ENCODE measurements around the gene OR6C1.

DNA sequence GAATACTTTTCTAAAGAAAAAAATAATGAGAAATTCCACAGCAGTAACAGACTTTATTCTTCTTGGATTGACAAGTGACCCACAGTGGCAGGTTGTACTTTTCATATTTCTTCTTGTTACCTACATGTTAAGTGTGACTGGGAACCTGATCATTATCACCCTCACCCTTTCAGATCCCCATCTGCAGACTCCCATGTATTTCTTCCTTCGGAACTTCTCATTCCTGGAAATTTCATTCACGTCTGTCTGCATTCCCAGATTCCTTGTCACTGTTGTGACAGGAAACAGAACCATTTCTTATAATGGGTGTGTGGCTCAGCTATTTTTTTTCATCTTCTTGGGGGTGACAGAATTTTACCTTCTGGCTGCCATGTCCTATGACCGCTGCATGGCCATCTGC, 50.9 kb downstream of the OR6C1 start:
- TF ChIP-seq, protein P1, sequence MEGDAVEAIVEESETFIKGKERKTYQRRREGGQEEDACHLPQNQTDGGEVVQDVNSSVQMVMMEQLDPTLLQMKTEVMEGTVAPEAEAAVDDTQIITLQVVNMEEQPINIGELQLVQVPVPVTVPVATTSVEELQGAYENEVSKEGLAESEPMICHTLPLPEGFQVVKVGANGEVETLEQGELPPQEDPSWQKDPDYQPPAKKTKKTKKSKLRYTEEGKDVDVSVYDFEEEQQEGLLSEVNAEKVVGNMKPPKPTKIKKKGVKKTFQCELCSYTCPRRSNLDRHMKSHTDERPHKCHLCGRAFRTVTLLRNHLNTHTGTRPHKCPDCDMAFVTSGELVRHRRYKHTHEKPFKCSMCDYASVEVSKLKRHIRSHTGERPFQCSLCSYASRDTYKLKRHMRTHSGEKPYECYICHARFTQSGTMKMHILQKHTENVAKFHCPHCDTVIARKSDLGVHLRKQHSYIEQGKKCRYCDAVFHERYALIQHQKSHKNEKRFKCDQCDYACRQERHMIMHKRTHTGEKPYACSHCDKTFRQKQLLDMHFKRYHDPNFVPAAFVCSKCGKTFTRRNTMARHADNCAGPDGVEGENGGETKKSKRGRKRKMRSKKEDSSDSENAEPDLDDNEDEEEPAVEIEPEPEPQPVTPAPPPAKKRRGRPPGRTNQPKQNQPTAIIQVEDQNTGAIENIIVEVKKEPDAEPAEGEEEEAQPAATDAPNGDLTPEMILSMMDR (IDR thresholded peaks at IDR 0.05) = no peak
- TF ChIP-seq POLR2AphosphoS5 (IDR thresholded peaks at IDR 0.05) = no peak

Data from prostate gland (tissue), 2 donors.